GM21360 (cell line): ENCODE measurements around the gene IGSF23.
"Not testable (repeated sequence)": the region's sequence is repeated elsewhere in the genome, so short reads cannot be mapped to it uniquely, and the experiment has no call there.

Source experiments
- ATAC-seq: cut with Tn5 transposase; IDR thresholded peaks from one replicate; pipeline ENCODE4 v1.9.1; 2021; ENCODE audit warnings: mild to moderate bottlenecking, moderate library complexity; ENCODE audit not compliant: unreplicated experiment

IGSF23 gene

DNA sequence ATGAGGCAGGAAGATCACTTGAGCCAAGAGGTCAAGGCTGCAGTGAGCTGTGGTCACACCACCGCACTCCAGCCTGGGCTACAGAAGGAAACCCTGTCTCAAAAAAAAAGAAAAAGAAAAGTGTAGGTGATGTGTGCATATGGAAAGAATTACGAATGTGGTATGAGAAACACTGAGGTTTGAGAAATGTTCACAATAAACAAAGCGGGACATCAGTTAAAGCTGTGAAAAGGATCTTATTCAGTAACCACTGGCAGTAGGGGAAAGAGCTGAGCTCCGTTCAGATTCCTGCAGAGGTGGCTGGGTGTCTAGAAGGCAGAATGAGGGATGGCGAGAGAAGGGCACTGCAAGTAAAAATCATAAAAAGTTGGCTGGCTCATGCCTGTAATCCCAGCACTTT, 4.1 kb upstream of the IGSF23 start:
- no peak for ATAC-seq

GRCh38 chr19:44610497-44610896, 2.9 kb upstream of the IGSF23 start:
- not testable (repeated sequence) for ATAC-seq

GRCh38 chr19:44611812-44612295, 1.5 kb upstream of the IGSF23 start:
- ATAC-seq = no peak

GRCh38 chr19:44614313-44614712, 950 bp downstream of the IGSF23 start:
- no peak for ATAC-seq

DNA sequence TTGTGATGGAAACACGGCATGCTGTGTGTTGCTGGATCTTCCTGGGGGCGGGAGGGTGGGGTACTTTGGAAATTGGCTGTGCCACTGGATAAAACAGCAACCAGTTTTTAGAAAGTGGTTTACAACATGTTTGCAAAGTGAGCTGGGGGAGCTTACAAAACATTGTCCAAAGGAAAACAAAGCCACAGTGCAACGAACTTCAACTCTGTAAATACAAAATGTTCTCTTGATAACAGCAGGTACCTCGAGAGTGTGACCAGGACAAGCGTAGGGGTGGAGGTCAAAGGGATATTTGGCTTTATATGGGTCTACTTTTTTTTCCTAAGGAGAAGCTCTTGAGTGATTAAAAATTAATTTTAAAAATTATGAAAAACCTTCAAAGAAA, 2.5 kb downstream of the IGSF23 start:
- no peak for ATAC-seq

DNA sequence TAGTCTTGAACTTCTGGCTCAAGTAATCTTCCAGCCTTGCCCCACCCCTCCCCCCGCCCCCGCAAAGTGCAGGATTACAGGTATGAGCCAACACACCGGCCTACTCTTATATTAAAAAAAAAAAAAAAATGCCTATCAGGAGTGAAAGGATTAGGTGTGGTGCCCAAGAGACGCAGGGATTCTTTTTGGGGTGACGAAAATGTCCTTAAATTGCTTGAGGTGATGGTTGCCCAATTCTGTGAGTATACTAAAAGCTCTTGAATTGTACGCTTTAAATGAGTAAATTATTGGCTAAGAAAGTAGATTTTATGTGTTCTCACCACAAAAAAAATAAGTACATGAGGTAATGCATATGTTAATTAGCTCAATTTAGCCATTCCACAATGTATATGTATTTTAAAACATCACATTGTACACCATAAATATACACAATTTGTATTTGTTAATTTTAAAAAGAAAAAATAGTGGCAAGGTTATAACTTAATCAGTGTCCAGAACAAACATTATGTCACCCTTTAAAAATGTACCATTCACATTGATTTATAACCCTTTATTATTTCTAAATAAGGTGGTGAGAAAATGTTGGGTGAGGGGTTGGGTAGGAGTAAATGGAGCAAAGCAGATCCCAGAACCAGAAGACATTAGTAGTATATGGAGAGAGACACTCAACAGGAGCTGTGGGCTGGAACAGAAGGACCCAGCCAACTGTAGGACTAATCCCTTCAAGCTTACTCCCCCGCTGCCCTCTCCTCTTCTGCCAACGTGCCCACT, 3.9 kb downstream of the IGSF23 start:
- no peak for ATAC-seq

- ATAC-seq = no peak
These were observed 5.4 kb downstream of the IGSF23 start for GRCh38 chr19:44618640-44619357.

- ATAC-seq = no peak
These were observed 7.3 kb downstream of the IGSF23 start for GRCh38 chr19:44620667-44621066.

DNA sequence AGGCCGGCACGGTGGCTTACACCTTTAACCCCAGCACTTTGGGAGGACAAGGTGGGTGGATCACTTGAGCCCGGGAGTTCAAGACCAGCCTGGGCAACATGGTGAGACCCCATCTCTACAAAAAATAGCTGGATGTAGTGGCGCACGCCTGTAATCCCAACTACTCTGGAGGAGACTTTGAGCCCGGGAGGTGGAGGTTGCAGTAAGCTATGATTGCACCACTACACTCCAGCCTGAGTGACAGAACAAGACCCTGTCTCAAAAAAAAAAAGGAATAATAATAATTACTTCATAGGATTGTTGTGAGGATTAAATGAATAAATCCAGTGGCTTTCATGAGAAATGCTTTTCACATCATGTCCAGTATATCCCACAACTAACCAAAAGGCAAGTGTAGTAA, 8.0 kb downstream of the IGSF23 start:
- no peak for ATAC-seq

DNA sequence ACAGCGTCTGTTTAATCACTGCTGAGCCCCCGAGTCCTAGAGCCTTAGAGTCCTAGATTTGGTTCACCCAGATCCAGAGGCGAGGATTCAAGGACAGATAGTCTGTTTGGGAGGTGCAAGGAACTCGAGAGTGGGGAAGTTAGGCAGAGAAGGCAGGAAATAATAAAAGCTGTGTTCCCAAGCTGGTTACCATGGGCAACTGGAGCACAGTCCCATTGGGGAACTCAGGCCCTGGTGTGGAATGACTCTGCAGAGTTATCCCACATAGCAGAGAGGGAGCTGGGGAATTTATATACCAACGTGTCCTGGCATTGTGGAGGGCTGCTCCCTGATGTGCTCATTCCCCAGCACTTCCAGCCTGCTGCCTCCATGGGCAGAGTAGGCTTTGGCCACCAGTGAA, 9.7 kb downstream of the IGSF23 start:
- no peak for ATAC-seq

GRCh38 chr19:44623626-44624025, 10.3 kb downstream of the IGSF23 start:
- ATAC-seq = no peak

DNA sequence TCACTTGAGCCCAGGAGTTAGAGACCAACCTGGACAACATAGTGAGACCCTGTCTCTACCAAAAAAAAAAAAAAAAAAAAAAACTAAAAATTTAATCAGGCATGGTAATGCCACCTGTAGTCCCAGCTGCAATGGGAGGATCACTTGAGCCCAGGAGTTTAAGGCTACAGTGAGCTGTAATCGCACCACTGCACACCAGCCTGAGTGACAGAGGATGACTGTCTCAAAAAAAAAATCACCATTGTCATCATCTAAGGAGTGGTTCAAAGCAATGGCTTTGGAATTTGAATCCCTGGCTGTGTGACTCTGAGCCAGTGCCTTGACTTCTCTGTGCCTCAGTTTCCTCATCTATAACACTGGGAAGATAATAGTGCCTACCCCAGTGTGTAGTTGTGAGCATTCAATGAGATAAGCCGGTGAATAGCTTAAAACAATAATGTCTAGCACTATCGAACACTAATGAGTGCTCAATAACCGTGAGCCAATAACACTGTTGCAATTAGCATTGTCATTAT, 11.5 kb downstream of the IGSF23 start:
- no peak for ATAC-seq

GRCh38 chr19:44625637-44626036, 12.3 kb downstream of the IGSF23 start:
- not testable (repeated sequence) for ATAC-seq

DNA sequence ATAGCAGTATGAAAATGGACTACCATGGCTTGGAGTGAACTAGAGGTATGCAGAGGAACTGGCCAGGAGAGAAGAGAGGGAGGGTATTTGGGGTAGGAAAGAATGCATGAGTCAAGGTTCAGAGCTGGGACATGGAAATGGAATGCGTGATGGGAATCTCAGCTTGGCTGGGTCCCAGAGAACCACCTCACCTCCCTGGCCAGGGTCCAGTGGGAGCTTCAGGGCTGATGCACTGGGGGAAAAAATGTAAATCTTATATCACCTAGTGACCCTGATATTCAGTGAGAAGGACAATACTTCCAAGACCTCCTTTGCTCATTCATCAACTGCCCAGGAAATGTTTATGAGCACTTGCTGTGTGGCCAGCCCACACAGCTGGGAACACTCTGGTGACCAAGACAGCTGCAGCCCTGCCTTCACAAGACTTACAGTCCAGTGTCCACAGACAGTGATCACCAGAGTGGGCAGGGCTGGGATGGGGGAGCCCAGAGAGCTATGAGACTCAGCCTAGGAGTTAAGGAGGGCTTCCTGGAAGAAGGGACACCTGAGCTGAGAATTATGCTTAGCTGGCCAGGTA, 12.8 kb downstream of the IGSF23 start:
- ATAC-seq = no peak

DNA sequence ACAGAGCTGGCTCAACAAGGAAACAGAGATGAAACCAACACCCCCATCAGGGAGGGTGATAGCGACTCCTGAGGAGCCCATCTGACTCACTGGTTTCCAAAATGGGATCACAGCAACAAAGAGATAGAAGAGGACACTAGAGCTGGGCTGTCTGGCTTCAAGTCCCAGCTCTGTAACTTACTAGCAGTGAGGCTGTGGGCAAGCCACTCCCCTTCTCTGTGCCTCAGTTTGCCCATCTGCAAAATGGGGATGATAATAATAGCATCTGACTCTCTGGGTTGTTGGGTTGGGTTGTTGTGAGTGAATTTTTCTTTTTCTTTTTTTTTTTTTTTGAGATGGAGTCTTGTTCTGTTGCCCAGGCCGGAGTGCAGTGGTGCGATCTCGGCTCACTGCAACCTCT, 14.3 kb downstream of the IGSF23 start:
- no peak for ATAC-seq

DNA sequence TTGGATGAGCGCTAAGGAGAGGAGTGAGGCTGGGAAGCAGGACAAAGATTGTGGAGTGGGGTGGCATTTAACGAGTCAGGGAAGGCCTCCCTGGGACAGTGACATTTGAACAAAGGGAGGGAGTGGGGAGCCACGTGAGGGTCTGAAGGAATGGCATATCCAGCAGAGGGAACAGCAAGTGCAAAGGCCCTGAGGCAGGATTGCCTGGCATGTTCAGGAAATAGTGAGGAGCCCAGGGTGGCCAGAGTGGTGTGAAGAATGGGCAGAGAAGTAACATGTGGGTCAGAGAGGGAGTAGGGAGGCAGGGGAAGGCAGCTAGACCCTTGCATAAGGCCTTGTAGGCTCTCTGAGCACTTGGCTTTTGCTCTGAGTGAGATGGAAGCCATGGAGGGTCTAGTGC, 15.4 kb downstream of the IGSF23 start:
- ATAC-seq = no peak

- ATAC-seq = not testable (repeated sequence)
These were observed 18.2 kb downstream of the IGSF23 start for GRCh38 chr19:44631611-44632010.

DNA sequence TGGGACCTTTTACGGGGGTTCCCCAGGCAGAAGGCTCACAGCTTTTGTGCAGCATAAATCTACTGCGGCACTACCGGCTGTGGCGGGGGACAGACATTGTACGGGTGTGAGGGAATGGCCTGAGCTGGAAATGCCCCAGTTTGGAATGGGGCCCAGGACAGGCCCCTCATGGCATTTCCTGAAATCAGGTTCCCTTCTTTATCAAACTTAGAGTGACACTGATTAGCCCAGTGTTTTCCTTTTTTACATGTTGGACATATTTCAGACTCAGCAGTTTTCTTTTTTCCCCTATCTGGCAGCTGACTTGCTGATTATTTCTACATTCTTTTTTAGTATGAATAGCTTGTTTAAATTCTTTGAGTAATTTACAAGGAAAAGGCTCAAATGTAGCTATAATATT, 20.7 kb downstream of the IGSF23 start:
- not testable (repeated sequence) for ATAC-seq

DNA sequence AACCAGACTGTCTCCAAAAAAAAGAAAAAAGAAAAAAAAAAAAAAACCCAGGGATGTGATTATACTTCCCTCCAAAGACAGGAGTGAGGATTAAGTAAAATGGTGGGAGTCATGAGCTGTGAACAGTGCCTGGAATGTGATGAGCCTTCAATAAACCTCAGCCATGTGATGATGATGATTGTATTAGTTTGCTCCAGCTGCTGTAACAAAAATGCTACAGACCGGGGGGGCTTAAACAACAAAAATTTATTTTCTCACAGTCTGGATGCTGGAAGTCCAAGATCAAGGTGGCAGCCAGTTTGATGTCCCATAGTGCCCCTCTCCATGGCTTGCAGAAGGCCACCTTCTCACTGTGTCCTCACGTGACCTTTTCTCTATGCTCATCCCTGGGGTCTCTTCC, 21.4 kb downstream of the IGSF23 start:
- ATAC-seq = no peak

GRCh38 chr19:44635581-44636438, 22.4 kb downstream of the IGSF23 start:
- ATAC-seq = no peak
